Stimulated activated CD4-positive, alpha-beta T cell treated with anti-CD3 and anti-CD28 coated beads, Interleukin-15, amount 100 ng/mL, for 24 hours (primary cell): Measurements from ENCODE around the gene TSTD2.
"Not testable (repeated sequence)": the region's sequence is repeated elsewhere in the genome, so short reads cannot be mapped to it uniquely, and the experiment has no call there.

Experiments used
- DNase-seq: peaks from one replicate; pipeline ENCODE4 v3.0.0-alpha.2; 2020

Gene TSTD2

GRCh38 chr9:97581590-97581989, 51.6 kb downstream of the TSTD2 start:
- DNase-seq: not testable (repeated sequence)

GRCh38 chr9:97579914-97580313, 53.3 kb downstream of the TSTD2 start:
- DNase-seq: no peak

- no peak for DNase-seq
These were observed 54.3 kb downstream of the TSTD2 start for GRCh38 chr9:97578846-97579245.

GRCh38 chr9:97577051-97577450, 56.1 kb downstream of the TSTD2 start:
- DNase-seq: no peak

GRCh38 chr9:97575673-97576200, 57.4 kb downstream of the TSTD2 start:
- DNase-seq: no peak

GRCh38 chr9:97574921-97575672, 58.1 kb downstream of the TSTD2 start:
- peak; percentile 48 for DNase-seq

- DNase-seq: not testable (repeated sequence)
These were observed 59.0 kb downstream of the TSTD2 start for GRCh38 chr9:97574101-97574571.

- no peak for DNase-seq
These were observed 59.6 kb downstream of the TSTD2 start for GRCh38 chr9:97573482-97574073.

- DNase-seq: no peak
These were observed 60.2 kb downstream of the TSTD2 start for GRCh38 chr9:97572892-97573365.

GRCh38 chr9:97572196-97572891, 60.8 kb downstream of the TSTD2 start:
- no peak for DNase-seq

GRCh38 chr9:97571664-97572063, 61.5 kb downstream of the TSTD2 start:
- no peak for DNase-seq

GRCh38 chr9:97570899-97571298, 62.3 kb downstream of the TSTD2 start:
- DNase-seq: no peak

GRCh38 chr9:97568461-97569275, 64.5 kb downstream of the TSTD2 start:
- DNase-seq: no peak

GRCh38 chr9:97567894-97568202, 65.3 kb downstream of the TSTD2 start:
- no peak for DNase-seq

- DNase-seq: no peak
These were observed 65.8 kb downstream of the TSTD2 start for GRCh38 chr9:97567182-97567893.

- no peak for DNase-seq
These were observed 67.9 kb downstream of the TSTD2 start for GRCh38 chr9:97565262-97565661.

- DNase-seq: no peak
These were observed 68.6 kb downstream of the TSTD2 start for GRCh38 chr9:97564291-97565175.

GRCh38 chr9:97563458-97564135, 69.6 kb downstream of the TSTD2 start:
- no peak for DNase-seq

GRCh38 chr9:97562542-97562941, 70.6 kb downstream of the TSTD2 start:
- DNase-seq: no peak

- DNase-seq: no peak
These were observed 71.7 kb downstream of the TSTD2 start for GRCh38 chr9:97561501-97561900.
